GM21381 (cell line): Measurements from ENCODE around the gene ENO4.

Experiments
- ATAC-seq: cut with Tn5 transposase; IDR thresholded peaks from one replicate; pipeline ENCODE4 v1.9.1; 2021; ENCODE audit warnings: mild to moderate bottlenecking, moderate library complexity; ENCODE audit not compliant: unreplicated experiment

The ENO4 gene

GRCh38 chr10:116849248-116850057, at the start of gene ENO4:
ENO4 (plus strand) TSS chr10:116849499; CDS start chr10:116849567, 68 bp downstream.
- ATAC-seq = peak; percentile 46

GRCh38 chr10:116800286-116800929, 48.9 kb upstream of the ENO4 start:
- no peak for ATAC-seq

- ATAC-seq = no peak
Observed at GRCh38 chr10:116801658-116802057, 47.6 kb upstream of the ENO4 start.

- no peak for ATAC-seq
Observed at GRCh38 chr10:116802474-116802873, 46.8 kb upstream of the ENO4 start.

GRCh38 chr10:116802876-116803275, 46.4 kb upstream of the ENO4 start:
- ATAC-seq = no peak

- no peak for ATAC-seq
Observed at GRCh38 chr10:116803451-116804249, 45.6 kb upstream of the ENO4 start.

- no peak for ATAC-seq
Observed at GRCh38 chr10:116808706-116809105, 40.6 kb upstream of the ENO4 start.

GRCh38 chr10:116809483-116810119, 39.7 kb upstream of the ENO4 start:
- ATAC-seq = no peak

GRCh38 chr10:116810120-116810500, 39.2 kb upstream of the ENO4 start:
- ATAC-seq = no peak

GRCh38 chr10:116810895-116811294, 38.4 kb upstream of the ENO4 start:
- no peak for ATAC-seq

- ATAC-seq = no peak
Observed at GRCh38 chr10:116811691-116812090, 37.6 kb upstream of the ENO4 start.

- no peak for ATAC-seq
Observed at GRCh38 chr10:116815641-116816415, 33.5 kb upstream of the ENO4 start.

- ATAC-seq = no peak
Observed at GRCh38 chr10:116817178-116817577, 32.1 kb upstream of the ENO4 start.

GRCh38 chr10:116817780-116818343, 31.4 kb upstream of the ENO4 start:
- no peak for ATAC-seq

GRCh38 chr10:116819999-116820677, 29.2 kb upstream of the ENO4 start:
- ATAC-seq = no peak

GRCh38 chr10:116825901-116826300, 23.4 kb upstream of the ENO4 start:
- no peak for ATAC-seq

- no peak for ATAC-seq
Observed at GRCh38 chr10:116826803-116827202, 22.5 kb upstream of the ENO4 start.

- no peak for ATAC-seq
Observed at GRCh38 chr10:116827214-116827671, 22.1 kb upstream of the ENO4 start.

- ATAC-seq = no peak
Observed at GRCh38 chr10:116828116-116828515, 21.2 kb upstream of the ENO4 start.
